ENCODE measurements around the gene TMX2.
A peak's percentile ranks its signal among the peaks of the same experiment; 100 is the strongest.

TMX2 gene

GRCh38 chr11:57771365-57771764 lies 59.0 kb downstream of the TMX2 start:
- DNase-seq: no peak

- DNase-seq: no peak
Measured at GRCh38 chr11:57772562-57772961, 60.2 kb downstream of the TMX2 start.

- no peak for DNase-seq
Measured at GRCh38 chr11:57773026-57773598, 60.7 kb downstream of the TMX2 start.

- no peak for DNase-seq
Measured at GRCh38 chr11:57775491-57775890, 63.1 kb downstream of the TMX2 start.

GRCh38 chr11:57776031-57776521 lies 63.7 kb downstream of the TMX2 start:
- DNase-seq: no peak

GRCh38 chr11:57776577-57777210 lies 64.3 kb downstream of the TMX2 start:
- no peak for DNase-seq

- no peak for DNase-seq
Measured at GRCh38 chr11:57777969-57778317, 65.5 kb downstream of the TMX2 start.

GRCh38 chr11:57778318-57779037 lies 66.1 kb downstream of the TMX2 start:
- peak; percentile 88 for DNase-seq

- peak; percentile 37 for DNase-seq
Measured at GRCh38 chr11:57779276-57779675, 66.9 kb downstream of the TMX2 start.

- no peak for DNase-seq
Measured at GRCh38 chr11:57781529-57781943, 69.1 kb downstream of the TMX2 start.

GRCh38 chr11:57785072-57785471 lies 72.7 kb downstream of the TMX2 start:
- no peak for DNase-seq

GRCh38 chr11:57786436-57786835 lies 74.0 kb downstream of the TMX2 start:
- no peak for DNase-seq

GRCh38 chr11:57787006-57787604 lies 74.7 kb downstream of the TMX2 start:
- no peak for DNase-seq

- DNase-seq: no peak
Measured at GRCh38 chr11:57787920-57788702, 75.7 kb downstream of the TMX2 start.

- DNase-seq: no peak
Measured at GRCh38 chr11:57788703-57789088, 76.3 kb downstream of the TMX2 start.

Measured in NCI-H1048 (cell line).